ENCODE data around the gene ADRB1.

DNA sequence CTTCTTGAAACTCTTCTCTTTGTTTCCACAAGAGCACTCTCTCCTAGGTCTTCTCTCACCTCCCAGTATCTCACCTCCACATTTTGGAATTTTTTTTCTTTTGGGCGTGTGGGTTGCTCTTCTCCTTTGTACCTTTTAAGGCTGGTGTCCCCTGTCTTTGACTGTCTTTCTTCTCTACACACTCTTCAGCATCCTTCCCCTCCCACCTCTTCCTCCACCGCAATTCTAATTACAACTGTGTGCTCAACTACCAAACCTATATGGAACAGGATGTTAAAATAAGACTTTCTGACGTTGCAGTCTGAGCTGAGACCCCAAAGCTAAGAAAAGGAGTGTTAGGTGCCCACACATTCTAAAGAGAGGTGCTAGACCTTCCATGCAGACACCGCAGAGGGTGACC lies 14.0 kb upstream of the ADRB1 start:
- TF ChIP-seq, protein P1, sequence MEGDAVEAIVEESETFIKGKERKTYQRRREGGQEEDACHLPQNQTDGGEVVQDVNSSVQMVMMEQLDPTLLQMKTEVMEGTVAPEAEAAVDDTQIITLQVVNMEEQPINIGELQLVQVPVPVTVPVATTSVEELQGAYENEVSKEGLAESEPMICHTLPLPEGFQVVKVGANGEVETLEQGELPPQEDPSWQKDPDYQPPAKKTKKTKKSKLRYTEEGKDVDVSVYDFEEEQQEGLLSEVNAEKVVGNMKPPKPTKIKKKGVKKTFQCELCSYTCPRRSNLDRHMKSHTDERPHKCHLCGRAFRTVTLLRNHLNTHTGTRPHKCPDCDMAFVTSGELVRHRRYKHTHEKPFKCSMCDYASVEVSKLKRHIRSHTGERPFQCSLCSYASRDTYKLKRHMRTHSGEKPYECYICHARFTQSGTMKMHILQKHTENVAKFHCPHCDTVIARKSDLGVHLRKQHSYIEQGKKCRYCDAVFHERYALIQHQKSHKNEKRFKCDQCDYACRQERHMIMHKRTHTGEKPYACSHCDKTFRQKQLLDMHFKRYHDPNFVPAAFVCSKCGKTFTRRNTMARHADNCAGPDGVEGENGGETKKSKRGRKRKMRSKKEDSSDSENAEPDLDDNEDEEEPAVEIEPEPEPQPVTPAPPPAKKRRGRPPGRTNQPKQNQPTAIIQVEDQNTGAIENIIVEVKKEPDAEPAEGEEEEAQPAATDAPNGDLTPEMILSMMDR (IDR thresholded peaks at IDR 0.05): no peak
- TF ChIP-seq POLR2A (IDR thresholded peaks at IDR 0.05): no peak

Data from Peyer's patch (tissue), 4 donors.